OCI-LY3 (cell line): ENCODE data around the gene DPP10.

ENCODE experiments used
- H2AFZ ChIP-seq: fragments of 200-600, 300-600 bp; shearing (Covaris generic); 2 replicates; pipeline ENCODE4 v1.6.0; 2014; ENCODE audit warnings: antibody characterized with exemption, low read depth, low read length
- H3K27ac ChIP-seq: fragments of 200-600, 300-600 bp; sonication (generic); 2 replicates; pipeline ENCODE4 v1.5.1; 2014; ENCODE audit warnings: mild to moderate bottlenecking, low read length, moderate library complexity, mixed read lengths
- H3K27me3 ChIP-seq: fragments of 200-600, 300-600 bp; sonication (generic); 2 replicates; pipeline ENCODE4 v1.6.1; 2014; ENCODE audit warnings: low read depth, low read length, mixed read lengths
- H3K36me3 ChIP-seq: fragments of 200-600, 300-600 bp; sonication (generic); replicated peaks from 2 replicates; pipeline ENCODE3; 2014; ENCODE audit warnings: low read depth, low read length, mixed read lengths
- H3K4me1 ChIP-seq: fragments of 300-600, 200-600 bp; sonication (generic); 2 replicates; pipeline ENCODE4 v1.6.1; 2014; ENCODE audit warnings: low read length, mixed read lengths
- H3K4me2 ChIP-seq: fragments of 200-600, 300-600 bp; sonication (generic); 2 replicates; pipeline ENCODE4 v1.6.1; 2014; ENCODE audit warnings: low read length, mixed read lengths
- H3K4me3 ChIP-seq: fragments of 300-600, 200-600 bp; sonication (generic); 2 replicates; pipeline ENCODE4 v1.5.1; 2014; ENCODE audit warnings: antibody characterized with exemption, mild to moderate bottlenecking, low read length, moderate library complexity
- H3K79me2 ChIP-seq: fragments of 300-600, 200-600 bp; shearing (Covaris generic); 2 replicates; pipeline ENCODE4 v1.6.1; 2014; ENCODE audit warnings: mild to moderate bottlenecking, low read length, mixed read lengths
- H3K9ac ChIP-seq: fragments of 300-600, 200-600 bp; shearing (Covaris generic); 2 replicates; pipeline ENCODE4 v1.6.0; 2014; ENCODE audit warnings: mild to moderate bottlenecking, low read length, moderate library complexity
- H3K9me3 ChIP-seq: fragments of 200-600, 300-600 bp; shearing (Covaris generic); 2 replicates; pipeline ENCODE4 v1.6.1; 2014; ENCODE audit warnings: low read length, mixed read lengths; ENCODE audit not compliant: insufficient read depth
- H4K20me1 ChIP-seq: fragments of 200-600, 300-600 bp; sonication (generic); 2 replicates; pipeline ENCODE4 v1.6.1; 2016; ENCODE audit warnings: low read length, mixed read lengths; ENCODE audit not compliant: insufficient read depth
- EZH2phosphoT487 ChIP-seq: fragments of 200-600 bp; shearing (Covaris generic); IDR thresholded peaks from 2 replicates; pipeline ENCODE4 v1.6.1; 2018; ENCODE audit warnings: antibody characterized with exemption, mixed run types, low read depth
- TF ChIP-seq, protein P1 (sequence below): fragments of 200-600, 300-600 bp; sonication (generic); IDR thresholded peaks from 2 replicates; pipeline ENCODE4 v1.5.1; 2014; ENCODE audit warnings: antibody characterized with exemption, low read length, low read depth

Gene DPP10

DNA sequence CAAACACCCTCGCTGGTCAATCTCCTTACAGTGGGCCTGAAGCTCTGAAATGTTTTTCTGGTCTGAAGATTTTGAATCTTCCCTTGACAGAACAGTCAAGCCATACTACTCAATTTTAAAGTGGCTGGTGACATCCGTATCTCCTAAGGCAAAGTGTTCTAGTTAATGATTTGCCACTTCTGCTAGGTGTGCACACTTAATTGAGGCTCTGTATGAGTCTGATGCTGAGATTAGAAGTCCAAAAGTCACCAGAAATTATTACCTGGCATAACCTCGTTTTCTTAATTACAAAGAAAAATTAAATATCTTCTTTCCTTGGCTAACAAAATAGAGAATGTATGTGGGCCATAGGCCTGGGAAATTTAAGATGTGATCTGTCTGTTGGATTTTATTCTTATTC lies 104.1 kb downstream of the DPP10 start:
- H2AFZ ChIP-seq: no peak overlapping the region
- no peak overlapping the region for H3K9ac ChIP-seq
- H3K4me1 ChIP-seq: no peaks in the 10 kb centered on the region
- no peak overlapping the region for H3K4me3 ChIP-seq
- H3K79me2 ChIP-seq: no peaks in the 10 kb centered on the region
- H3K4me2 ChIP-seq: no peak overlapping the region
- H3K27ac ChIP-seq: no peak overlapping the region
- H3K36me3 ChIP-seq: no peaks in the 10 kb centered on the region
- H3K9me3 ChIP-seq: no peaks in the 10 kb centered on the region
- peaks cover 5% of the 10 kb centered on the region; the same call in 1 of the 2 replicates for H3K27me3 ChIP-seq
- TF ChIP-seq EZH2phosphoT487: no peak
- TF ChIP-seq, protein P1, sequence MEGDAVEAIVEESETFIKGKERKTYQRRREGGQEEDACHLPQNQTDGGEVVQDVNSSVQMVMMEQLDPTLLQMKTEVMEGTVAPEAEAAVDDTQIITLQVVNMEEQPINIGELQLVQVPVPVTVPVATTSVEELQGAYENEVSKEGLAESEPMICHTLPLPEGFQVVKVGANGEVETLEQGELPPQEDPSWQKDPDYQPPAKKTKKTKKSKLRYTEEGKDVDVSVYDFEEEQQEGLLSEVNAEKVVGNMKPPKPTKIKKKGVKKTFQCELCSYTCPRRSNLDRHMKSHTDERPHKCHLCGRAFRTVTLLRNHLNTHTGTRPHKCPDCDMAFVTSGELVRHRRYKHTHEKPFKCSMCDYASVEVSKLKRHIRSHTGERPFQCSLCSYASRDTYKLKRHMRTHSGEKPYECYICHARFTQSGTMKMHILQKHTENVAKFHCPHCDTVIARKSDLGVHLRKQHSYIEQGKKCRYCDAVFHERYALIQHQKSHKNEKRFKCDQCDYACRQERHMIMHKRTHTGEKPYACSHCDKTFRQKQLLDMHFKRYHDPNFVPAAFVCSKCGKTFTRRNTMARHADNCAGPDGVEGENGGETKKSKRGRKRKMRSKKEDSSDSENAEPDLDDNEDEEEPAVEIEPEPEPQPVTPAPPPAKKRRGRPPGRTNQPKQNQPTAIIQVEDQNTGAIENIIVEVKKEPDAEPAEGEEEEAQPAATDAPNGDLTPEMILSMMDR: no peak
- no peaks in the 10 kb centered on the region for H4K20me1 ChIP-seq

DNA sequence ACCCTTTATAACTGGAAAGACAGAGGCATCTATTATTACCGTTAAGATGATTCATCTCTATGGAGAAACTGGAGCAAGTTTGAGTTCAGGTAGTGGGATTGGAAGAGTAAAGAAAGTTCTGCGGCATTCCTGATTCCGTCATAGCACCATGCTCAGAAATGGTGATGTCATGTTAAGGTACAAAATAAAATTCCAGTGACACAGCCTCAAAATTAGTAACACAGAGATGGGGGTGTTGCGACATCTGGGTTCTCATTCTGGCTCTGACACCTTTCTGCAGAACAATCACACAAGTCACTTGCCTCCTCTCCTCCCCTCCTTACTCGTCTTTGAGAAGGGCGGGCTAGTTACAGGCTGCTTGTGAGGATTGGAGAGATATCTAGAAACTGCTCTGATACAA lies 105.7 kb downstream of the DPP10 start:
- no peak overlapping the region for H2AFZ ChIP-seq
- no peaks in the 10 kb centered on the region for H3K9me3 ChIP-seq
- H3K4me3 ChIP-seq: no peak overlapping the region
- no peaks in the 10 kb centered on the region for H3K4me1 ChIP-seq
- H3K36me3 ChIP-seq: no peaks in the 10 kb centered on the region
- no peaks in the 10 kb centered on the region for H3K79me2 ChIP-seq
- peaks cover 5% of the 10 kb centered on the region; the same call in 1 of the 2 replicates for H3K27me3 ChIP-seq
- H3K4me2 ChIP-seq: no peak overlapping the region
- no peaks in the 10 kb centered on the region for H4K20me1 ChIP-seq
- no peak overlapping the region for H3K9ac ChIP-seq
- TF ChIP-seq, protein P1: no peak
- TF ChIP-seq EZH2phosphoT487: no peak
- no peak overlapping the region for H3K27ac ChIP-seq

DNA sequence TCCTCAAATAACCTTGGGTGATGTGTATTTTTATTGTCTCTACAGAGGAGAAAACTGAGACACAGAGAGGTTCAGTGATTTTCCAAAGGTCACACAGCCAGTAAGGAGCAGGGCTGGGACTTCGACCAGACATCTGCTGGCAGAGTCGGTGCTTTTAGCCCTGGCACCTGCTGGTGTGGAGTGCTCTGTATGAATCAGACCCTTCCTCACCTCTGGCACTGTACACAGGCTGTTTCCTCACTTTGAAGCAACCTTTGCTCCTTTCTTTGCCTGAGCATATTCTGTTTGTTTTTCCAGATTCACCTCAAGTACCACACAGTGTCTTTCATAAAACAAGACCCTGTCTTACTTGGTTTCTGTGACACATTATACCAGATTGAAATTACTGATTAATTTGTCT lies 107.9 kb downstream of the DPP10 start:
- no peak overlapping the region for H3K9ac ChIP-seq
- H3K9me3 ChIP-seq: no peaks in the 10 kb centered on the region
- no peaks in the 10 kb centered on the region for H4K20me1 ChIP-seq
- H3K4me1 ChIP-seq: no peaks in the 10 kb centered on the region
- H2AFZ ChIP-seq: no peak overlapping the region
- no peaks in the 10 kb centered on the region for H3K36me3 ChIP-seq
- no peak overlapping the region for H3K4me3 ChIP-seq
- no peaks in the 10 kb centered on the region for H3K79me2 ChIP-seq
- H3K27me3 ChIP-seq: peaks cover 5% of the 10 kb centered on the region; the same call in 1 of the 2 replicates
- no peak overlapping the region for H3K4me2 ChIP-seq
- H3K27ac ChIP-seq: no peak overlapping the region
- TF ChIP-seq, protein P1: no peak
- no peak for TF ChIP-seq EZH2phosphoT487

DNA sequence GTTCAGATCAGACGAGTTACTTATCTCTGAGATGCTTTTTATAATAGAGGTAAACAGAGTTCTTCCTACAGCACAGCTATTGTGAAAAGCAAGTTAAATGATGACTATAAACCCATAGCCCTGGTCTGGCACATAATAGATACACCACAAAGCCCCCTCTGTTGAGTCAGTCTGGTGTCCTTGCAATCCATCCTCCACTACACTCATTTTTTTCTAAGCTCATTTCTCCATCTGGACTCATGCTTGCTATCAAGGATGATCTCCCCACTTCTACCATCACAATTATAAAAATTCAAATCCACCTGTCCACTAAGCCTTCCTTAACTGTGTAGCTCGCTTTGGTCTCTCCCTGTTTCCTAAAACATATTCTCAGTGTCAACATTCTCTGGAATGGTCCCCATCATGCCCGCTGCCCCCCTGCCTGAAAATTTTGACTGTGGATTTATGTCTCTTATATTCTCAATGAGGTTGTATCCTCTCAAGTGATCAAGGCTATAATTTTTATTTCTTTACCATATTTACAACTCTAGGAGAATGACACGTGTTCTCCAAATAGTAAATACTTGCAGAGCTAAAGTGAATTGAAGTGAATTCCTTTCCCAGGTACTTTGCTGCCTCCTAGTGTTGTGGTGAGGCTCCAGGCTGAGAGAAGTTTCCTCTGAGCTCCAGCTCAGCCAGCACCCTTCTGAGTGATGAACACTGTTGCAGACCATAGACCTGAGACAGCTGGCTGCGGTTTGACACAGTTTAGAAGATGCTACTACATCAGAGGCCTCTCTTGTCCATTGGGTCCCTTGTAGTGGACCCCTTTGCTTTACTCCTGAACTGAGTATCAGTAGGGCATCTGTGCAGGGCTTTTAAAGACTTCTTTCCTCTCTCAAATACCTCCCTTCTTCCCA lies 108.7 kb downstream of the DPP10 start:
- Histone ChIP-seq H4K20me1 (no peaks in the 10 kb centered on the region), H3K4me2 (no peak overlapping the region), H3K36me3 (no peaks in the 10 kb centered on the region), H3K27me3 (peaks cover 5% of the 10 kb centered on the region; the same call in 1 of the 2 replicates), H3K9ac (no peak overlapping the region), H3K27ac (no peak overlapping the region), H2AFZ (no peak overlapping the region), H3K9me3 (no peaks in the 10 kb centered on the region), H3K79me2 (no peaks in the 10 kb centered on the region), H3K4me3 (no peak overlapping the region), H3K4me1 (no peaks in the 10 kb centered on the region)
- TF ChIP-seq, protein P1: peak; percentile 79
- no peak for TF ChIP-seq EZH2phosphoT487
